ENCODE results near the gene CDHR1. TPM values are rescaled to one million over a fixed set of nuclear protein-coding genes. Genes with fewer than 3 reads are reported as not detected.

The CDHR1 gene
- total RNA-seq, 4 donors from 2014 or later: 0.17 to 0.22 TPM; not detected in 2

- no peak for TF ChIP-seq CTCF (IDR thresholded peaks at IDR 0.05; ENCODE audit: low read depth)
Measured at GRCh38 chr10:84238909-84239308, 44.6 kb downstream of the CDHR1 start.

- no peak for TF ChIP-seq CTCF (IDR thresholded peaks at IDR 0.05; ENCODE audit: low read depth)
Measured at GRCh38 chr10:84241185-84241790, 47.0 kb downstream of the CDHR1 start, which contains the start of gene LRIT1. LRIT1 (minus strand) TSS chr10:84241546; CDS start chr10:84241439, 107 bp downstream.

- TF ChIP-seq CTCF (IDR thresholded peaks at IDR 0.05; ENCODE audit: low read depth): no peak
Measured at GRCh38 chr10:84243759-84244158, 49.4 kb downstream of the CDHR1 start.

GRCh38 chr10:84244651-84245270 is 50.4 kb downstream of the CDHR1 start, which contains the start of gene RGR:
RGR (plus strand) TSS chr10:84245053; CDS start chr10:84245091, 38 bp downstream.
- no peak for TF ChIP-seq CTCF (IDR thresholded peaks at IDR 0.05; ENCODE audit: low read depth)

GRCh38 chr10:84247496-84247895 is 53.2 kb downstream of the CDHR1 start:
- TF ChIP-seq CTCF (IDR thresholded peaks at IDR 0.05; ENCODE audit: low read depth): no peak

- no peak for TF ChIP-seq CTCF (IDR thresholded peaks at IDR 0.05; ENCODE audit: low read depth)
Measured at GRCh38 chr10:84248794-84249193, 54.5 kb downstream of the CDHR1 start.

GRCh38 chr10:84254552-84255478 is 60.5 kb downstream of the CDHR1 start:
- no peak for TF ChIP-seq CTCF (IDR thresholded peaks at IDR 0.05; ENCODE audit: low read depth)

Data from subcutaneous adipose tissue (tissue), 4 donors.